Skeletal muscle satellite cell (primary cell): Measurements from ENCODE around the gene YTHDC1.

Source experiments
- H3K27me3 ChIP-seq: 2 replicates; pipeline ENCODE4 v1.7.0; 2013; ENCODE audit warnings: low read length; ENCODE audit not compliant: control insufficient read depth, insufficient read depth
- H3K36me3 ChIP-seq: 2 replicates; pipeline ENCODE4 v1.7.0; 2013; ENCODE audit warnings: mild to moderate bottlenecking, control low read depth, low read length; ENCODE audit not compliant: insufficient read depth
- H3K4me1 ChIP-seq: 2 replicates; pipeline ENCODE4 v1.7.0; 2013; ENCODE audit warnings: low read length; ENCODE audit not compliant: control insufficient read depth, insufficient read depth
- H3K4me2 ChIP-seq: 2 replicates; pipeline ENCODE4 v1.7.0; 2013; ENCODE audit warnings: mild to moderate bottlenecking, low read length
- H3K4me3 ChIP-seq: 2 replicates; pipeline ENCODE4 v1.7.0; 2013; ENCODE audit warnings: low read length
- H3K9ac ChIP-seq: 2 replicates; pipeline ENCODE4 v1.7.0; 2013; ENCODE audit warnings: mild to moderate bottlenecking, low read depth, low read length, moderate library complexity
- H3K9me3 ChIP-seq: replicated peaks from 2 replicates; pipeline ENCODE4 v1.7.0; 2013; ENCODE audit warnings: mild to moderate bottlenecking, control low read depth, low read length

YTHDC1 gene

GRCh38 chr4:68324519-68325262 lies 25.2 kb downstream of the YTHDC1 start:
- Histone ChIP-seq H3K9me3 (no peaks in the 10 kb centered on the region), H3K36me3 (peaks cover 68% of the 10 kb centered on the region), H3K27me3 (no peaks in the 10 kb centered on the region), H3K4me1 (no peaks in the 10 kb centered on the region), H3K9ac (no peak overlapping the region), H3K4me3 (no peak overlapping the region), H3K4me2 (no peak overlapping the region)

- Histone ChIP-seq H3K27me3 (no peaks in the 10 kb centered on the region), H3K9ac (no peak overlapping the region), H3K4me1 (no peaks in the 10 kb centered on the region), H3K4me3 (no peak overlapping the region), H3K36me3 (peaks cover 91% of the 10 kb centered on the region), H3K9me3 (no peaks in the 10 kb centered on the region), H3K4me2 (no peak overlapping the region)
Observed at GRCh38 chr4:68319040-68319439, 30.9 kb downstream of the YTHDC1 start.

DNA sequence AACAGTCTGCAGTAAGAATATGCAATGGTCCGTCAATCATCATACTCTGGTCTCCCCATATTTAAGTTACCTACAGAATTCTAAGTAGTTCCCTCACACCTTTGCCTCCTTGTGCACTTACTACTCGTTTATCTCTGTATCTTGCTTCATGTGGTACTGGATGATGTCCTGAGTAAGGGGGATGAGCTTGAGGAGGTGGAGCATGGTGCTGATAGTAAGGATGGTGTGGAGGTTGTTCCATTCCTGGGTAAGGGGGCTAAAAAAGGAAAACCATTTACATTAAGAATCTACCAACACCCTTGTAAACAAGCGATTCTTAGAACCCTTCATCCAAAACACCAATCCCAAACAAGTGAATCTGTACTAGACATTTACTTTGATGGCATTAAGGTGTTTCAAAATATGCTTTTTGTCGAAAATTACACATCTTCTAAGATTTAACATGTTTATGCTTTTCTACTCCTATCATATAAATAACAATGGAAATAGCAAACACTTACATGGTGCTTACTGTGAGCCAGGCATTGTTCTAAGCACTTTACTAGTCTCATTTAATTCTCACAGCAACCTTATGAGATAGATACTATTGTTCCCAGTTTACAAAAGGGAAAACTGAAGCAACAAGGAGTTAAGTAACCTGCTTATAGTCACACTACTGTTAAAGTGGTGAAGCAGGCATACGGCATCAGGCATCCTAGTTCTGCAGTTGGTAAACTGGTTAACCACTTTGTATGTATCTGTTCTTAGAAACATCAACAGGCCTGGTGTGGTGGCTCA lies 33.5 kb downstream of the YTHDC1 start:
- Histone ChIP-seq H3K4me1 (no peaks in the 10 kb centered on the region), H3K4me3 (no peak overlapping the region), H3K9me3 (no peaks in the 10 kb centered on the region), H3K36me3 (peaks cover 87% of the 10 kb centered on the region), H3K4me2 (no peak overlapping the region), H3K9ac (no peak overlapping the region), H3K27me3 (no peaks in the 10 kb centered on the region)

- Histone ChIP-seq H3K36me3 (peaks cover 52% of the 10 kb centered on the region), H3K4me1 (no peaks in the 10 kb centered on the region), H3K27me3 (no peaks in the 10 kb centered on the region), H3K9me3 (no peaks in the 10 kb centered on the region), H3K9ac (no peak overlapping the region), H3K4me2 (no peak overlapping the region), H3K4me3 (no peak overlapping the region)
Observed at GRCh38 chr4:68310651-68311247, 39.1 kb downstream of the YTHDC1 start.

GRCh38 chr4:68304731-68305130 lies 45.2 kb downstream of the YTHDC1 start:
- Histone ChIP-seq H3K4me3 (no peak overlapping the region), H3K27me3 (peaks cover 3% of the 10 kb centered on the region), H3K36me3 (no peaks in the 10 kb centered on the region), H3K4me2 (no peak overlapping the region), H3K9ac (no peak overlapping the region), H3K4me1 (no peaks in the 10 kb centered on the region), H3K9me3 (no peaks in the 10 kb centered on the region)

- H3K9me3 ChIP-seq, result no peaks in the 10 kb centered on the region
- no peaks in the 10 kb centered on the region for H3K4me1 ChIP-seq
- no peaks in the 10 kb centered on the region for H3K36me3 ChIP-seq
- no peak overlapping the region for H3K9ac ChIP-seq
- H3K27me3 ChIP-seq, result peaks cover 3% of the 10 kb centered on the region
- no peak overlapping the region for H3K4me2 ChIP-seq
- no peak overlapping the region for H3K4me3 ChIP-seq
Observed at GRCh38 chr4:68299492-68300457, 50.1 kb downstream of the YTHDC1 start.

- Histone ChIP-seq H3K4me3 (no peak overlapping the region), H3K4me1 (no peaks in the 10 kb centered on the region), H3K36me3 (no peaks in the 10 kb centered on the region), H3K9me3 (no peaks in the 10 kb centered on the region), H3K4me2 (no peak overlapping the region), H3K9ac (no peak overlapping the region), H3K27me3 (no peaks in the 10 kb centered on the region)
Observed at GRCh38 chr4:68297137-68297536, 52.8 kb downstream of the YTHDC1 start.

- no peaks in the 10 kb centered on the region for H3K9me3 ChIP-seq
- no peak overlapping the region for H3K9ac ChIP-seq
- no peak overlapping the region for H3K4me2 ChIP-seq
- H3K27me3 ChIP-seq, result no peaks in the 10 kb centered on the region
- no peaks in the 10 kb centered on the region for H3K36me3 ChIP-seq
- H3K4me1 ChIP-seq, result no peaks in the 10 kb centered on the region
- H3K4me3 ChIP-seq, result no peak overlapping the region
Observed at GRCh38 chr4:68291256-68291655, 58.6 kb downstream of the YTHDC1 start.

- no peak overlapping the region for H3K4me3 ChIP-seq
- no peaks in the 10 kb centered on the region for H3K27me3 ChIP-seq
- H3K9me3 ChIP-seq, result no peaks in the 10 kb centered on the region
- H3K4me2 ChIP-seq, result no peak overlapping the region
- H3K36me3 ChIP-seq, result no peaks in the 10 kb centered on the region
- H3K4me1 ChIP-seq, result no peaks in the 10 kb centered on the region
- H3K9ac ChIP-seq, result no peak overlapping the region
Observed at GRCh38 chr4:68288393-68288740, 61.5 kb downstream of the YTHDC1 start.

GRCh38 chr4:68287704-68288392 lies 62.0 kb downstream of the YTHDC1 start:
- H3K36me3 ChIP-seq, result no peaks in the 10 kb centered on the region
- no peaks in the 10 kb centered on the region for H3K27me3 ChIP-seq
- H3K9ac ChIP-seq, result no peak overlapping the region
- no peaks in the 10 kb centered on the region for H3K4me1 ChIP-seq
- no peak overlapping the region for H3K4me3 ChIP-seq
- no peak overlapping the region for H3K4me2 ChIP-seq
- no peaks in the 10 kb centered on the region for H3K9me3 ChIP-seq
